SK-N-SH (cell line): Measurements from ENCODE around the gene ZNF32. TPM values are rescaled to one million over a fixed set of nuclear protein-coding genes. Genes with fewer than 3 reads are reported as not detected.
A peak's percentile ranks its signal among the peaks of the same experiment; 100 is the strongest.

ENCODE experiments used
- CTCF ChIA-PET: fragments of 300-600, 350-600 bp; formaldehyde crosslinking; extraction: SDS; loops from one replicate; lab custom pipeline; 2021; lab: Yijun Ruan, JAX
- POLR2A ChIA-PET: fragments of 350-600 bp; sonication (Branson Sonifier 250); formaldehyde crosslinking; extraction: SDS; loops from one replicate; lab custom pipeline; 2020; ENCODE audit warnings: antibody characterized with exemption, inconsistent platforms; lab: Yijun Ruan, JAX
- DNase-seq: peaks from one replicate; pipeline ENCODE4 v3.0.0; 2012
- H2AFZ ChIP-seq: fragments of 200-600 bp; sonication (generic); 2 replicates; pipeline ENCODE4 v1.8.1; 2016; ENCODE audit warnings: antibody characterized with exemption, mild to moderate bottlenecking, low read depth
- H3F3A ChIP-seq: fragments of 200-600 bp; sonication (generic); replicated peaks from 2 replicates; pipeline ENCODE3; 2016; ENCODE audit warnings: antibody characterized with exemption, mild to moderate bottlenecking; ENCODE audit not compliant: insufficient read depth
- H3K27ac ChIP-seq, 2 experiments: fragments of 200-500 bp in 1 of 2; fragments of 200-600 bp in 1 of 2; sonication (Bioruptor generic) in 1 of 2; sonication (generic), shearing (Covaris generic) in 1 of 2; 2 replicates each; pipeline versions ENCODE4 v1.5.1 to v1.6.1; 2014 to 2016; ENCODE audit warnings: low read depth in 2 of 2, inconsistent platforms in 1 of 2, low read length in 1 of 2, mild to moderate bottlenecking in 1 of 2, mixed read lengths in 1 of 2
- H3K27me3 ChIP-seq: fragments of 200-600 bp; sonication (generic), shearing (Covaris generic); 2 replicates; pipeline ENCODE4 v1.6.1; 2016; ENCODE audit warnings: mixed run types; ENCODE audit not compliant: insufficient read depth
- H3K36me3 ChIP-seq, 2 experiments: fragments of 200-500 bp in 1 of 2; fragments of 200-600 bp in 1 of 2; sonication (Bioruptor generic) in 1 of 2; sonication (generic) in 1 of 2; replicated peaks in 1 of 2; 2 replicates each; pipeline versions ENCODE3 to v1.5.1; 2014 to 2016; ENCODE audit warnings: low read length in 1 of 2, mild to moderate bottlenecking in 1 of 2; ENCODE audit not compliant: insufficient read depth in 2 of 2, control insufficient read depth in 1 of 2
- H3K4me1 ChIP-seq, 2 experiments: fragments of 200-500 bp in 1 of 2; fragments of 200-600 bp in 1 of 2; sonication (Bioruptor generic) in 1 of 2; sonication (generic), shearing (Covaris generic) in 1 of 2; 2 replicates each; pipeline versions ENCODE4 v1.5.1 to v1.6.1; 2014 to 2016; ENCODE audit warnings: low read depth in 1 of 2, low read length in 1 of 2, mixed run types in 1 of 2; ENCODE audit not compliant: insufficient read depth in 2 of 2, control insufficient read depth in 1 of 2
- H3K4me2 ChIP-seq: fragments of 200-600 bp; sonication (generic), shearing (Covaris generic); 2 replicates; pipeline ENCODE4 v1.6.1; 2017; ENCODE audit warnings: mixed run types
- H3K4me3 ChIP-seq, 2 experiments: fragments of 200-500 bp in 1 of 2; fragments of 200-600 bp in 1 of 2; sonication (Bioruptor generic) in 1 of 2; sonication (generic), shearing (Covaris generic) in 1 of 2; 2 replicates each; pipeline versions ENCODE4 v1.5.1 to v1.8.1; 2014 to 2016; ENCODE audit warnings: low read depth in 2 of 2, inconsistent platforms in 1 of 2, low read length in 1 of 2, mild to moderate bottlenecking in 1 of 2, mixed read lengths in 1 of 2, moderate library complexity in 1 of 2
- H3K79me2 ChIP-seq: fragments of 200-600 bp; sonication (generic); 2 replicates; pipeline ENCODE4 v1.8.1; 2017; ENCODE audit warnings: mild to moderate bottlenecking; ENCODE audit not compliant: insufficient read depth
- H3K9ac ChIP-seq: fragments of 200-600 bp; sonication (generic); 2 replicates; pipeline ENCODE4 v1.6.1; 2017; ENCODE audit warnings: mixed run types
- H3K9me2 ChIP-seq: fragments of 200-600 bp; sonication (generic); 2 replicates; pipeline ENCODE4 v1.6.1; 2017; ENCODE audit warnings: mixed run types
- H3K9me3 ChIP-seq: fragments of 200-600 bp; sonication (generic); 2 replicates; pipeline ENCODE4 v1.6.1; 2017; ENCODE audit warnings: mixed run types, mild to moderate bottlenecking, moderate library complexity
- H4K20me1 ChIP-seq: fragments of 200-600 bp; sonication (generic); 2 replicates; pipeline ENCODE4 v1.6.1; 2017; ENCODE audit warnings: mild to moderate bottlenecking, mixed run types; ENCODE audit not compliant: insufficient read depth
- CTCF ChIP-seq: fragments of 200-600 bp; sonication (generic); IDR thresholded peaks from 2 replicates; pipeline ENCODE4 v1.6.1; 2017; ENCODE audit warnings: antibody characterized with exemption, mild to moderate bottlenecking, moderate library complexity
- EP300 ChIP-seq, 2 experiments: IDR thresholded peaks; 2 replicates each; pipeline versions ENCODE4 v1.4.0 to v1.6.1; 2012; ENCODE audit warnings: borderline replicate concordance in 1 of 2, low read depth in 1 of 2, low read length in 1 of 2
- GABPA ChIP-seq: IDR thresholded peaks from 2 replicates; pipeline ENCODE4 v1.4.0; 2012; ENCODE audit warnings: low read depth, mild to moderate bottlenecking
- IRF3 ChIP-seq: fragments of 150-350 bp; IDR thresholded peaks from 2 replicates; pipeline ENCODE4 v1.6.1; 2016; ENCODE audit warnings: mild to moderate bottlenecking, low read depth, low read length
- NRF1 ChIP-seq: IDR thresholded peaks from 2 replicates; pipeline ENCODE4 v1.6.1; 2012; ENCODE audit warnings: low read depth, mild to moderate bottlenecking, low read length
- RAD21 ChIP-seq: IDR thresholded peaks from 2 replicates; pipeline ENCODE4 v1.6.1; 2012; ENCODE audit warnings: mild to moderate bottlenecking, low read length
- RCOR1 ChIP-seq: fragments of 150-350 bp; IDR thresholded peaks from 2 replicates; pipeline ENCODE4 v1.6.1; 2017; ENCODE audit warnings: antibody characterized with exemption, low read length
- TAF1 ChIP-seq: IDR thresholded peaks from 2 replicates; pipeline ENCODE4 v1.6.1; 2012; ENCODE audit warnings: low read depth, mild to moderate bottlenecking, low read length, moderate library complexity, borderline replicate concordance
- TEAD4 ChIP-seq: IDR thresholded peaks from 2 replicates; pipeline ENCODE4 v1.4.0; 2012; ENCODE audit warnings: mild to moderate bottlenecking, borderline replicate concordance; ENCODE audit not compliant: insufficient read depth
- USF1 ChIP-seq: IDR thresholded peaks from 2 replicates; pipeline ENCODE4 v1.4.0; 2012; ENCODE audit warnings: low read depth, borderline replicate concordance
- USF2 ChIP-seq: fragments of 150-350 bp; IDR thresholded peaks from 2 replicates; pipeline ENCODE4 v1.6.1; 2017; ENCODE audit warnings: antibody characterized with exemption, low read length, low read depth, borderline replicate concordance
- YY1 ChIP-seq: IDR thresholded peaks from 2 replicates; pipeline ENCODE4 v1.4.0; 2012; ENCODE audit warnings: low read depth, mild to moderate bottlenecking
- ZBTB33 ChIP-seq: IDR thresholded peaks from 2 replicates; pipeline ENCODE4 v1.4.0; 2012; ENCODE audit warnings: low read depth, borderline replicate concordance
- WGBS: methylation state at CpG from one replicate; pipeline ENCODE4 v1.1.6; 2017; ENCODE audit warnings: low lambda C conversion rate; 5-methylcytosine and 5-hydroxymethylcytosine counted together
- polyA plus RNA-seq, 3 experiments: library from polyadenylated mRNA; depleted of rRNA; stranded (reverse); fragments of >200 nt; gene quantifications; 2 replicates each; pipeline ENCODE4 v1.2.3, GENCODE V29; 2012

The ZNF32 gene
- polyA plus RNA-seq, 1 of the 3 experiments (the other 2 are of a cell fraction) = 27.2 TPM

- Histone ChIP-seq H3K27me3 (no peaks in the 10 kb centered on the region; the same call in 1 of the 2 replicates), H3F3A (no peaks in the 10 kb centered on the region), H4K20me1 (no peaks in the 10 kb centered on the region), H3K9me2 (no peaks in the 10 kb centered on the region), H3K4me1 (peaks cover 5 to 12% of the 10 kb centered on the region in 2 experiments; a peak in 3 of 4 replicates), H3K9ac (peak overlapping the region; percentile 71; the same call in 1 of the 2 replicates), H2AFZ (peak overlapping the region; percentile 96), H3K4me3 (peak overlapping the region; percentile 73 to 76), H3K9me3 (no peaks in the 10 kb centered on the region; the same call in 1 of the 2 replicates)
- WGBS = 87% methylated on average over 10 of the region's 10 CpGs
- TF ChIP-seq GABPA = no peak
- TF ChIP-seq NRF1 = no peak
- no peak for TF ChIP-seq RAD21
- no peak for TF ChIP-seq YY1
- TF ChIP-seq CTCF = no peak
- TF ChIP-seq TEAD4 = no peak
- no peak for TF ChIP-seq IRF3
- TF ChIP-seq RCOR1 = no peak
- TF ChIP-seq USF2 = no peak
- no peak for TF ChIP-seq EP300 (IDR thresholded peaks at IDR 0.05; ENCODE audit: borderline replicate concordance in 1 of 2, low read depth in 1 of 2, low read length in 1 of 2)
- TF ChIP-seq TAF1 = no peak
- no peak for TF ChIP-seq USF1
- TF ChIP-seq ZBTB33 = no peak
- TF ChIP-seq, all 33 proteins: peak for 0
- DNase-seq = no peak
- H3K4me2 ChIP-seq = peak overlapping the region; percentile 96
- ChIA-PET CTCF (interaction anchor here (1.3 to 2.0 kb wide), 2 partner anchors 10 to 37 kb away, joined by 4 to 8 read pairs; no protein-coding TSS in a partner anchor), POLR2A (interaction anchor here (0.7 to 2.3 kb wide), 2 partner anchors 34 to 41 kb away, joined by 3 to 11 read pairs; partner anchors contain the start of gene ZNF32)
- peak overlapping the region in 1 of 2 experiments; percentile 91; a peak in 1 of 4 replicates for H3K27ac ChIP-seq
- H3K79me2 ChIP-seq = 0 out of 2 replicates have a peak, but pooled peaks cover 3% of the 10 kb centered on the region
- peaks cover 18 to 30% of the 10 kb centered on the region in 2 experiments for H3K36me3 ChIP-seq
Observed at GRCh38 chr10:43607199-43607573, 41.5 kb downstream of the ZNF32 start.
